ENCODE results near the gene RBM41. TPM values are rescaled to one million over a fixed set of nuclear protein-coding genes. Genes with fewer than 3 reads are reported as not detected.

The RBM41 gene
- total RNA-seq, 1 experiment from 2014 or later, result 19.4 TPM

DNA sequence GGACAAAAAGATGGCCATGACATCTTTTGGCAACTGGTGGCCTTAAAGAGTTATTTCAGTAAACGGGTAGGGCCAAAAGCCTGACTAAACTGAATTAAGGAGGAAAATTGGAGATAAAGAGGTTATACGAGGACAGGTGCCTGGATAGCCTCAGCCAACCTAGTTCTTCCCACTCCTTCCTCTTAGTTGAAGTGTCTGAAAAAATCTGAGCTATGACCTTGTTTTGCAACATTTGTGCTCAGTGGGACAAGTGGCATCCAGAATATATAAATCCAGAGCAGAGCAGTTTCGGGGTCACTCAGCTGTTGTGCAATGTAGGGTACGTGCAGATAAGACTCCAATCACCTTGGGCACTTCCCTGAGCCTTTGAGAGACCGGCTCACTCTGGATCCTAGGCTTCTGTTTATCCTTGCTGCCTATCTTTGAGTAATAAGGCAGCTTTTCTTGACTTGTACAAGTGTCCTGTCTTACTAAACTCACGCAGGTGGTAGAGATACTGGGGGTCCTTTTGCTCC lies 68.4 kb downstream of the RBM41 start:
- Mint-ChIP-seq H3K27me3 (ENCODE audit: low read depth) (no peaks in the 10 kb centered on the region; the same call in 1 of the 2 replicates), H3K4me3 (no peak overlapping the region), H3K9me3 (peaks cover 7 to 56% of the 10 kb centered on the region in 2 experiments; a peak in 4 of 5 replicates), H3K4me1 (peaks cover 4% of the 10 kb centered on the region in 2 experiments; a peak in 3 of 4 replicates), H3K36me3 (ENCODE audit: insufficient read depth in 1 of 3, low read depth in 3 of 3) (peaks cover 2 to 7% (median 7%) of the 10 kb centered on the region in 3 experiments; a peak in 2 of 7 replicates), H3K27ac (no peak overlapping the region)
- Histone ChIP-seq H3K9ac (ENCODE audit: extremely low read depth, insufficient read length, low read length) (no peak overlapping the region), H2BK20ac (ENCODE audit: low read depth, low read length, poor library complexity, severe bottlenecking) (no peak overlapping the region), H3K79me1 (ENCODE audit: insufficient read depth, low read depth, low read length, poor library complexity, severe bottlenecking) (no peaks in the 10 kb centered on the region), H3K4me2 (ENCODE audit: insufficient read depth, insufficient read length, low read length) (no peak overlapping the region), H2BK12ac (ENCODE audit: insufficient read length, low read depth, low read length) (no peak overlapping the region), H3K27me3 (ENCODE audit: insufficient read depth, low read length) (no peaks in the 10 kb centered on the region), H3K18ac (ENCODE audit: insufficient read length, low read depth, low read length) (no peak overlapping the region), H2BK120ac (ENCODE audit: low read depth, low read length, poor library complexity, severe bottlenecking) (no peak overlapping the region), H3K4me1 (ENCODE audit: insufficient read depth, low read length) (no peaks in the 10 kb centered on the region), H4K91ac (ENCODE audit: insufficient read length, low read depth, low read length) (no peak overlapping the region), H2AFZ (ENCODE audit: low read length) (no peak overlapping the region), H3K56ac (ENCODE audit: insufficient read length, low read depth, low read length) (no peak overlapping the region), H3K4ac (ENCODE audit: low read depth, low read length) (no peak overlapping the region), H3K9me3 (ENCODE audit: control insufficient read depth, low read depth, low read length) (no peaks in the 10 kb centered on the region), H3K79me2 (ENCODE audit: insufficient read depth, low read length) (no peaks in the 10 kb centered on the region), H2BK5ac (ENCODE audit: insufficient read length, low read length) (no peak overlapping the region), H4K20me1 (ENCODE audit: control insufficient read depth, insufficient read depth, insufficient read length) (no peaks in the 10 kb centered on the region), H2BK15ac (ENCODE audit: low read depth, low read length) (no peak overlapping the region), H3K23me2 (ENCODE audit: insufficient read length, low read depth, low read length, poor library complexity, severe bottlenecking) (no peaks in the 10 kb centered on the region), H4K8ac (replicated peaks; ENCODE audit: insufficient read length, low read depth, low read length) (no peak overlapping the region), H2AK5ac (ENCODE audit: insufficient read length, low read length) (no peak overlapping the region), H3K23ac (ENCODE audit: insufficient read length, low read depth, low read length) (no peak overlapping the region), H3T11ph (ENCODE audit: low read length) (no peak overlapping the region), H3K27ac (ENCODE audit: insufficient read length, low read depth, low read length) (no peak overlapping the region), H3K14ac (ENCODE audit: insufficient read depth, low read length) (no peak overlapping the region), H4K5ac (ENCODE audit: insufficient read length, low read depth, low read length) (no peak overlapping the region)
- WGBS (ENCODE audit: extremely low coverage, insufficient read length, low lambda C conversion rate), result no CpG with 5 or more reads among the region's 6 CpGs
- TF ChIP-seq, protein P1, sequence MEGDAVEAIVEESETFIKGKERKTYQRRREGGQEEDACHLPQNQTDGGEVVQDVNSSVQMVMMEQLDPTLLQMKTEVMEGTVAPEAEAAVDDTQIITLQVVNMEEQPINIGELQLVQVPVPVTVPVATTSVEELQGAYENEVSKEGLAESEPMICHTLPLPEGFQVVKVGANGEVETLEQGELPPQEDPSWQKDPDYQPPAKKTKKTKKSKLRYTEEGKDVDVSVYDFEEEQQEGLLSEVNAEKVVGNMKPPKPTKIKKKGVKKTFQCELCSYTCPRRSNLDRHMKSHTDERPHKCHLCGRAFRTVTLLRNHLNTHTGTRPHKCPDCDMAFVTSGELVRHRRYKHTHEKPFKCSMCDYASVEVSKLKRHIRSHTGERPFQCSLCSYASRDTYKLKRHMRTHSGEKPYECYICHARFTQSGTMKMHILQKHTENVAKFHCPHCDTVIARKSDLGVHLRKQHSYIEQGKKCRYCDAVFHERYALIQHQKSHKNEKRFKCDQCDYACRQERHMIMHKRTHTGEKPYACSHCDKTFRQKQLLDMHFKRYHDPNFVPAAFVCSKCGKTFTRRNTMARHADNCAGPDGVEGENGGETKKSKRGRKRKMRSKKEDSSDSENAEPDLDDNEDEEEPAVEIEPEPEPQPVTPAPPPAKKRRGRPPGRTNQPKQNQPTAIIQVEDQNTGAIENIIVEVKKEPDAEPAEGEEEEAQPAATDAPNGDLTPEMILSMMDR (conservative IDR thresholded peaks at IDR 0.05), result no peak
- no peak for DNase-seq
